ENCODE results near the gene ADGRA3.

DNA sequence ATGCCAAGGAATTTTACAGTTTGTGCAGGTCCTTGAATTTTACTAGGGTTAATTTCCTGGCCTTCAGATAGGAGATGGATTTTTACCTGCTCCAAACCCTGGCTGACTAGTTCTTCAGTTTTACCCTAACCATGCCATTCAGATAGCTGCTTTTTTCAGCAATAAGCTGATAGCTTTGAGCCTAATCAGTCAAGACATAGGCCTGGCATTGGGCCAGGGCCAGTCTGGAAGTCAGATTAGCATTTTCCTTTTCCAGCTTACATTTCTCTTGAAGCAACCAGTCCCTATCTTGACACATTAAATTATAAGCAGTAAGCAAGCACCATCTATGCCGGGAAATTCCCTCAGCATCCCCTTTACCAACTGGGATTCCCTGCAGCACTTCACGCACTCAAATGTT lies 177.1 kb downstream of the ADGRA3 start:
- TF ChIP-seq, protein P1, sequence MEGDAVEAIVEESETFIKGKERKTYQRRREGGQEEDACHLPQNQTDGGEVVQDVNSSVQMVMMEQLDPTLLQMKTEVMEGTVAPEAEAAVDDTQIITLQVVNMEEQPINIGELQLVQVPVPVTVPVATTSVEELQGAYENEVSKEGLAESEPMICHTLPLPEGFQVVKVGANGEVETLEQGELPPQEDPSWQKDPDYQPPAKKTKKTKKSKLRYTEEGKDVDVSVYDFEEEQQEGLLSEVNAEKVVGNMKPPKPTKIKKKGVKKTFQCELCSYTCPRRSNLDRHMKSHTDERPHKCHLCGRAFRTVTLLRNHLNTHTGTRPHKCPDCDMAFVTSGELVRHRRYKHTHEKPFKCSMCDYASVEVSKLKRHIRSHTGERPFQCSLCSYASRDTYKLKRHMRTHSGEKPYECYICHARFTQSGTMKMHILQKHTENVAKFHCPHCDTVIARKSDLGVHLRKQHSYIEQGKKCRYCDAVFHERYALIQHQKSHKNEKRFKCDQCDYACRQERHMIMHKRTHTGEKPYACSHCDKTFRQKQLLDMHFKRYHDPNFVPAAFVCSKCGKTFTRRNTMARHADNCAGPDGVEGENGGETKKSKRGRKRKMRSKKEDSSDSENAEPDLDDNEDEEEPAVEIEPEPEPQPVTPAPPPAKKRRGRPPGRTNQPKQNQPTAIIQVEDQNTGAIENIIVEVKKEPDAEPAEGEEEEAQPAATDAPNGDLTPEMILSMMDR (IDR thresholded peaks at IDR 0.05): no peak
- TF ChIP-seq POLR2A (IDR thresholded peaks at IDR 0.05): no peak
- TF ChIP-seq POLR2AphosphoS5 (IDR thresholded peaks at IDR 0.05): no peak
